Stimulated activated CD4-positive, alpha-beta T cell treated with anti-CD3 and anti-CD28 coated beads, Interleukin-1b, Interleukin-23, amount 100 ng/mL, for 4 hours (primary cell): ENCODE data around the gene OSMR.
"Not testable (repeated sequence)": the region's sequence is repeated elsewhere in the genome, so short reads cannot be mapped to it uniquely, and the experiment has no call there.

Experiments used
- DNase-seq, 2 donors: peaks; one replicate each; pipeline ENCODE4 v3.0.0-alpha.2; 2020; ENCODE audit warnings: low read depth in 2 of 2

OSMR gene

GRCh38 chr5:38830521-38831051 is 15.2 kb upstream of the OSMR start:
- DNase-seq: no peak

DNA sequence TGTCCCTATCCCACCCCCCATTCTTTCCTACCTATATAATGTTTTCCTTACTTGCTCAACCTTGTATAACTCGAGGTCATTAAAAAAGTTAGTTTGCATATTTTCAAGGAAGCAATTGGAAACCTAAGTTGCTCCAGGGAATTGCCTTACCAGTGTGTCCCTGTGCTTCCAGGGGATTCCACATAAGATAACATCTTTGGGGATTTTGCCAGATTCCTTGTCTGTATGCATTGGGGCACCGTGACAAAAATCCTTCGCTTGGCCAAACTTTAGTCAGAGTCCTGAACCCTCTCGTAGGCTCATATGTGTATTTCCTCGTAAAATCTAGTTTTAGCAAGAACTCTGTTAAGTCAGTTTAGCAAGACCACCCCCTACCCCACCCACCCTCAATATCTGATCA is 14.7 kb upstream of the OSMR start:
- DNase-seq: no peak

DNA sequence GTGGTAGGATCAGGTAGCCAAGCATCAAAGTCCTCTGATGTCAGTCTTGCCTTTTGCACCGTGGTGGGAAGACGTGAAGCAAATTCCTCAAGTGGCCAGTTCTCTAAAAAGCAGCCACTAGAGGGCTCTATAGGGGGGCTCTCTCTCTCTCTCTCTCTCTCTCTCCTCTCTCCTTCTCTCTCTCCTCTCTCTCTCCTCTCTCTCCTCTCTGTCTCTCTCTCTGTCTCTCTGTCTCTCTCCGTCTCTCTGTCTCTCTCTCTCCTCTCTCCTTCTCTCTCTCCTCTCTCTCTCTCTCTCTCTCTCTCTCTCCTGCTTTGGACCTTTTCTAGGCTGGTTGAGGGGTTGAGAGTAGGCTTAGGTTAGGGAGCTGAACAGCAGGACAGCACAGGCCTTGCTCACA is 13.9 kb upstream of the OSMR start:
- no peak for DNase-seq

GRCh38 chr5:38832810-38833209 is 13.0 kb upstream of the OSMR start:
- no peak for DNase-seq

DNA sequence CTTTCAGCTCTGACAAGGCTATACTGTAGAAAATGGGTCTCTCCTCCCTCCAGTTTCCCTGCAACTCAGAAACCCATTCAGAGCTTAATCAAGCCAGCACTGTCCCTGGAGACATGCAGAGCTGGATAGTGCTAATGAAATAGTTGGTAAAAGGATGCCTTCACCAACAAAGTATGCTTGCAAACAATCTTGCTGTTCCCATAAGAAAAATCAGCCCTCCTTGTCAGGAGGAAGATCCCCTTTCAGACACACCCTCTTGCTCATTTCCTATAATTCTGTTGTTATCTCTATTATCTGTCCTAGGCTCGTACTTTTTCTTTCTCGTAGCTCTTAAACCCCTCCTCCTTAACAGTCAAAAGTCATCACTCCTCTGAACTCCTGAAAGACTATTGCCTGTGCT is 9.9 kb upstream of the OSMR start:
- DNase-seq: no peak

GRCh38 chr5:38837416-38837815 is 8.4 kb upstream of the OSMR start:
- no peak for DNase-seq

- DNase-seq: no peak
These were observed 7.9 kb upstream of the OSMR start for GRCh38 chr5:38837932-38838331.

DNA sequence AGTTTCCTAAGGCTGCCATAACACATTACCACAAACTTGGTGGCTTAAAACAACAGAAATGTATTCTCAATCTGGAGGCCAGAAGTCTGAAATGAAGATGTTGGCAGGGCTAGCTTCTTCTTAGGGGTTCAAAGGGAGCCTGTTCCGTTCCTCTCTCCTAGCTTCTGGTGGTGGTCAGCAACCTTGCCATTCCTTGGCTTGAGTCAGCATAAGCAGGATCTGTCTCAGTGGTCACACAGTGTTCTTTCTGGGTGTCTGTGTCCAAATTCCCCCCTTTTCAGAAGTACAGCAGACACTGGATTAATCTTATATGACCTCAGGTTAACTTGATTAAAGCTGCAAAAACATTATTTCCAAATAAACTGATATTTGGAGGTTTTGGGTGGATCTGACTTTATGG is 2.1 kb upstream of the OSMR start:
- no peak for DNase-seq

DNA sequence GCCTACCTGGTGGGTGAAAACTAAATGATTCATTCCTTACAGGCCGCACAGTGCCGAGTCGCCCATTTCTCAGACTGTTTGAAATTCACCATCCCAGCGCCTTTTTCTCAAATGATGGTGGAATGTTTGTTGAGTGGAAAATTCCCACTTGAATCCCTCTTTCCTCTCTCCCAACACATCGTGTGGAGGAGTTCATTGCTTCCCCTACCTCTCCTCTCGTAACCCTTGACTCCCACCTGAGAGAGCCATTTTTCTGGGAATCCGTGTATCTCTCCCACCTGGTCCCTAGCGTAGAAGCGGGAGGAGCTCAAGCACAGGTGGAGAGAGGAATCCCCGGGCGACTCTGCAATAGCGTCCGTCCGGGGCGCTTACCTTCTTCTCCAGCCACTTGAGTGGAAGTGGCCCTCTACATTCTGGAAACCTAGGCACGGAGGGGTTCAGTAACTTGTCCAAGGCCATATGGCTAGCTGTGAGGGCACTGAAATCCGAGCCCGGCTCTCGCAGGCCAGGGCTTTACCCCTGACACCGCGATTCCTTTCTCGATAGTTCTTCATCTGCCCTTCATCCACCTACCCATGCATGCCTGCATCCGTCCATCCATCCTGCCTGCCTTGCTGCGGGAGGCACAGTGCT is 683 bp downstream of the OSMR start:
- DNase-seq: no peak

DNA sequence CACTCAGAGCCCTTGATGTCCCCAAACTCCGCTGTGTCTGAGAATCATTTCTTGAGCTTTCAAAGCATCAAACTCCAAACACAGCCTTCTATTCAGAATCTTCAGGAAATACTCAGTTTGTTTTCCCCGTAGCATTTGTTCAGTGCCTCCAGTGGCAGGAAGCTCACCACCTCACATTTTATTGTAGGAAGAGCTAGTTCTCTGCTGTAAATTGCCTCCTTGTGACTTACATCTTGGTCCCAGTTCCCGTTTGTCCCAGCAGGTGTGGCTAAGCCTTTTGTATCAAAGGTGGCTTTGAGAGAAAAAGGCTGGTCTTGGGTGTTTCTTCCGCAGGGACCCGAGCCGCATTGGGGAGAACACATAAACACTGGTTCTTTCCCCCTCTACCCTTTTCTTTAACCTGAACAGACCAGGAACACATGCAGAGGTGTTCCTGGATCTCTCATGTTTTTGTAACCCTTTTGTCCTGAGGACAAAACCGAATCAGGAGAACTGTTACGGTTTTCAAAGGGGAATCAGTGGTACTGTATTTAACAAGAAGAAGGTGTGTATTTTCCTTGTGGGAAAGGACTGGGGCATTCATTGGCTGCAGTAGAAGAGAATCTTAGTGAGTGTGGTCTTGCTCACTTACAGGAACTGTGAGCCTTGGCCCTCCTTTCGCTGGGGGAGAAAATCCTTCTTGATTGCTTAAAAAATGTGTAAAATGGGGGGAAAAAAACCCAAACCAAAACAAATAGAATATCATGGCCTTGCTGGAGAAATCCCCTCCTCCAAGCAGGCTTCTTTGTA is 1.9 kb downstream of the OSMR start:
- no peak for DNase-seq

- DNase-seq: no peak
These were observed 2.8 kb downstream of the OSMR start for GRCh38 chr5:38848637-38849036.

- not testable (repeated sequence) for DNase-seq
These were observed 5.8 kb downstream of the OSMR start for GRCh38 chr5:38851640-38852039.

DNA sequence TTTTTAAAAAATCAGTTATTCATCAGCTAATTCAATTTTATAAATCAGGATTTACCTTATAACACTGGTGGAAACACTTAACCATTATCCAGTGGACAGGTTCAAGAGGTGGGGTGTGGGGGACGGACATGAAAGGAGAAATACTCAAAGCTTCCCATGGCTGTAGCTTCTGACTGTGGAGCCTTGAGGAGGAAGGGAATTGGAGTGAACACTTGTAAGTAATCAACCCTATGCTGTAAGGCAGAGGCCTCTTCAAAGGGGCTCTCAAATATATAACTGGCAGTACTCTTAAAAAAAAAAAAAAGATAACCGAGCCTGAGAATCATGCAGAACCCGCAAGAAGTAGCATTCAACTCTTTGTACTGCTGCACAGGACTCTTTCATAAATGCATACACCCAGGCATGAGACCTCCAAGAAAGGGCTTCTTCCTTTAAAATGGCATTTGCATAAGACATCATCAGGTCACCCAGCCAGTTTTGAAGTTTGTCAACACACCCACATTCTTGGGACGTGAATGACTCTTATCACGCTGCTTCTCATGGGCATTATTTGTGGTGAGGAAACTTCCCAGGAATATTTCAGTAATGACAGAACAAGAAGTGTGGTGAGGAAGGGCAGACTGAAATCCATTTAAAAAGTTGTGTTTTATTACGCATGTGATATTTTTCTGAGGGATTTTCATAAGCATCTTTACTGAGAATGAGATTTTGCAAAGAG is 8.1 kb downstream of the OSMR start:
- no peak for DNase-seq

DNA sequence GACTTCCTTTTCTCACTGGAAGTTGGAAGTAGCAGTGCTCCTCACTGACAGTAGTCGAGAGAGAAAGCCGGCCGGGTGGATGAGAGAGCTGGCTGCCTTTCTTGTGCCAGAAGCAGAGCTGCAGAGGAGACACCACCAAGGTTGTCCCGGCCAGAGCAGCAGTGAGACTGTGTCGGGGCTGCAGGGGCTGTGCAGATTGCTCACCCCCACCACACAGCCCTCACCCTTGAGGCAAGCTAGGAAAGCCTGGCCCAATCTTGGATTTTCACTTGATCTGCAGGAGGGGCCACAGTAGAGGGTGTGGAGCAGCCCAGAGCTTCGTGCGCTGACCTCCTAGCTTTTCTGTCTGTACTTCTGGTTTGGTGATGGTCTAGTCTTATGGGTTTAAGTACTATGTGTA is 9.1 kb downstream of the OSMR start:
- no peak for DNase-seq

- DNase-seq: no peak
These were observed 10.8 kb downstream of the OSMR start for GRCh38 chr5:38856660-38857059.

GRCh38 chr5:38858839-38859238 is 13.0 kb downstream of the OSMR start:
- DNase-seq: no peak

- DNase-seq: not testable (repeated sequence)
These were observed 16.4 kb downstream of the OSMR start for GRCh38 chr5:38861986-38862770.

DNA sequence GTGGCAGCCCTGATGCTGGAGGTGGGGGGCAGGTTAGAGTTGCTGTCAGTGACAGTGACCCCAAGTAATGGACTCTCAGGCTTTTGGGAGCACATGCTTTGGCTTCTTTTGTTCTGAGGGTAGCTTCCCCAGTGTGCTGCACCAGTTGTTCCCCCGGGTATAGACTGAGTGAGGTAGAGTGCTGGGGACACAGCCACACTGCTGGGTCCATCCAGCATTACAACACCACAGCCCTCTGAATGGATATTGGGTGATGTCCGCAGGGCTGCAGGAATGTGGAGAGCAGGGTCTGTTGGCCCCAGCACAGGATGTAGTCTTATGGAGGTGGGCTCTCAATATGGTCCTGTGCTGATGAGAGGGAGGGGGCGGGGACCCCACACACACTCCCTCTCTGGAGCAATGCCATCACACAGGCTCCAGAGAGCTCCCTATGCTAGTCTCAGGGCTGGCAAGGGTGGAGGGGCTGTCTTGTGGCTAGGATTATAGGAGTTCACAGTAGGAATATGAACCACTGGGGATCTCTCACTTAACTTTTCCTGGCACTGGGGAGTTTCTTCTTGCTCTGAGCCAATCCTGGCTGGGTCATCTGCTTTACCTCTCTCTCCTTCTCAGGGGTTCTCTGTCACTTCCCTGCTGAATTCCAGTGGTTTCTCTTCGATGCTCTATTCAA is 20.7 kb downstream of the OSMR start:
- no peak for DNase-seq

GRCh38 chr5:38867032-38867398 is 21.2 kb downstream of the OSMR start:
- no peak for DNase-seq

DNA sequence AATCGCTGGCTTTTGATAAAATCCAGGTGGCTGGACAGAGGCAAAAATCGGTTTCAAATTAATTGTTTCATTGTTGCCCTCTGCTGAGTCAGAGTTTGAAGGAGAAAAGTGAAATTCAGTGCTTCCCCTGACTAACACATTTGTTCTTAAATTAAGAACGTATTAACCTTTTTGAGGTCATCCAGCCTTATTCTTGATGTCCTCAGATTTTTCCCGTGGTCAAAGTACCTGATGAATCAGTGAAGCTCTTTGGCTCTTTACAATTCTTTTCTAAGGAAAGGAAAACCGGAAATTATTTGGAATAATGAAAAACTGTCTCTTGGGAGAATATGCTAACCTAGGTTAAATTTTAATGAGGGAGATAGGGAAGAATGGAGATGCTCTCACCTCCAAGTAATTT is 21.6 kb downstream of the OSMR start:
- no peak for DNase-seq

DNA sequence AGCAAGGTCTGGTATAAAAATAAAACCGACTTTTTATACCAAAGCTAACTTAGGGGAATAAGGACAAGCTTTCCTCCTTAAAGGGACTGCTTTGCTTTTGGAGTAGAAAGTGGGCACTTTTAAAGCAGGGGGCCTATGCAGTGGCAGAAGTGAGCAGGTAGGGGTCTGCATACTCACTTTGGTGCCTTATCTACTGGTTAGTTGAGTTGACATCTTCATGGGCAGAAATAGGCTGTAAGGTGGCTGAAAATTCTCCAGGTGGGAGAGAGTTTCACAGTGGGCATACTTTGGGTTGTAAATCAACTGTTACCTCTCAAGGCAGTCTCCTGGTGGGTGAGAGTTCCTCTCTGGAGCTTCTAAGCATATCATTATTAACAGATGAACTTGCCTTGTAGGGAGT is 24.8 kb downstream of the OSMR start:
- no peak for DNase-seq
